Endothelial cell of umbilical vein (primary cell): ENCODE data around the gene EDN2. TPM values are rescaled to one million over a fixed set of nuclear protein-coding genes. Genes with fewer than 3 reads are reported as not detected.

Experiments
- BruUV-seq: library from RNA; stranded (reverse); fragments of 400-500 nt; replicated peaks from 2 replicates; lab custom pipeline; 2021; lab: Mats Ljungman, UMichigan
- CTCF ChIA-PET: fragments of 300-600, 350-600 bp; sonication (Branson Sonifier 250); formaldehyde crosslinking; loops from one replicate; lab custom pipeline; 2021; ENCODE audit warnings: antibody characterized with exemption, inconsistent platforms; lab: Charles Lee
- POLR2A ChIA-PET: fragments of 300-600, 350-600 bp; sonication (Branson Sonifier 250); formaldehyde crosslinking; loops from one replicate; lab custom pipeline; 2021; ENCODE audit warnings: antibody characterized with exemption, inconsistent platforms; lab: Charles Lee
- DNase-seq: peaks from one replicate; pipeline ENCODE4 v3.0.0-alpha.2; 2011; ENCODE audit warnings: low read depth, low spot score
- FAIRE-seq: peaks from 2 replicates; lab custom pipeline; 2011; peaks lifted over from hg19 to GRCh38; lab: Jason Lieb, UNC
- H2AFZ ChIP-seq: 2 replicates; pipeline ENCODE4 v1.6.0; 2012; ENCODE audit warnings: low read depth, low read length, control low read depth, inconsistent platforms
- H3K27ac ChIP-seq: 2 replicates; pipeline ENCODE4 v1.5.1; 2011; ENCODE audit warnings: low read depth, mild to moderate bottlenecking, control low read depth, low read length, moderate library complexity; ENCODE audit not compliant: insufficient read depth
- H3K27me3 ChIP-seq, 2 experiments: 2 replicates each; pipeline versions ENCODE4 v1.6.0 to v1.6.1; 2011; ENCODE audit warnings: low read length in 2 of 2, mixed read lengths in 1 of 2; ENCODE audit not compliant: control insufficient read depth in 2 of 2, insufficient read depth in 2 of 2
- H3K36me3 ChIP-seq, 2 experiments: 2 replicates in 1 of 2; 3 replicates in 1 of 2; pipeline ENCODE4 v1.5.1; 2011; ENCODE audit warnings: low read length in 2 of 2, mild to moderate bottlenecking in 1 of 2, moderate library complexity in 1 of 2; ENCODE audit not compliant: control insufficient read depth in 2 of 2, insufficient read depth in 2 of 2; ENCODE audit errors: extremely low read depth in 1 of 2
- H3K4me1 ChIP-seq: 3 replicates; pipeline ENCODE4 v1.5.1; 2011; ENCODE audit warnings: mild to moderate bottlenecking, low read length; ENCODE audit not compliant: control insufficient read depth, insufficient read depth; ENCODE audit errors: extremely low read depth
- H3K4me2 ChIP-seq: 2 replicates; pipeline ENCODE4 v1.6.1; 2011; ENCODE audit warnings: low read length, control low read depth, mixed read lengths; ENCODE audit not compliant: insufficient read depth
- H3K4me3 ChIP-seq, 3 experiments: fragments of 200-600 bp in 1 of 3; sonication (generic), shearing (Covaris generic) in 1 of 3; replicated peaks in 1 of 3; 2 replicates each; pipeline ENCODE4 v1.5.1; 2011 to 2016; ENCODE audit warnings: control low read depth in 3 of 3, low read length in 3 of 3, mild to moderate bottlenecking in 2 of 3, inconsistent platforms in 1 of 3, low read depth in 1 of 3, moderate library complexity in 1 of 3; ENCODE audit not compliant: insufficient read depth in 1 of 3
- H3K79me2 ChIP-seq: 2 replicates; pipeline ENCODE4 v1.6.0; 2012; ENCODE audit warnings: low read length, inconsistent platforms; ENCODE audit not compliant: control insufficient read depth, insufficient read depth
- H3K9ac ChIP-seq: replicated peaks from 2 replicates; pipeline ENCODE3; 2011; ENCODE audit warnings: low read length, control low read depth; ENCODE audit not compliant: insufficient read depth; ENCODE audit errors: extremely low read depth
- H3K9me1 ChIP-seq: replicated peaks from 3 replicates; pipeline ENCODE4 v1.6.0; 2011; ENCODE audit warnings: mild to moderate bottlenecking, low read length; ENCODE audit not compliant: control insufficient read depth, insufficient read depth; ENCODE audit errors: extremely low read depth
- H3K9me3 ChIP-seq: replicated peaks from 2 replicates; pipeline ENCODE4 v1.5.1; 2012; ENCODE audit warnings: low read length, inconsistent platforms; ENCODE audit not compliant: control insufficient read depth, insufficient read depth
- H4K20me1 ChIP-seq: replicated peaks from 2 replicates; pipeline ENCODE3; 2011; ENCODE audit warnings: mild to moderate bottlenecking, low read length; ENCODE audit not compliant: control insufficient read depth, insufficient read depth; ENCODE audit errors: extremely low read depth
- CTCF ChIP-seq, 2 donors: IDR thresholded peaks; 1 replicate in 1 of 2; 2 replicates in 1 of 2; pipeline ENCODE4 v1.5.1; 2011; ENCODE audit warnings: low read length in 2 of 2, mild to moderate bottlenecking in 2 of 2, moderate library complexity in 2 of 2, control low read depth in 1 of 2, inconsistent platforms in 1 of 2, low read depth in 1 of 2; ENCODE audit not compliant: insufficient read depth in 1 of 2; ENCODE audit errors: extremely low read depth in 1 of 2
- EZH2 ChIP-seq: IDR thresholded peaks from 2 replicates; pipeline ENCODE4 v1.6.1; 2012; ENCODE audit warnings: borderline replicate concordance, low read depth, mild to moderate bottlenecking, moderate library complexity, low read length, inconsistent platforms; ENCODE audit not compliant: severe bottlenecking
- FOS ChIP-seq: IDR thresholded peaks from 2 replicates; pipeline ENCODE4 v1.6.1; 2011; ENCODE audit warnings: mild to moderate bottlenecking, low read length, moderate library complexity, borderline replicate concordance; ENCODE audit not compliant: insufficient read depth
- GATA2 ChIP-seq: IDR thresholded peaks from 2 replicates; pipeline ENCODE4 v1.7.0; 2011; ENCODE audit warnings: low read depth, mild to moderate bottlenecking, moderate library complexity, mixed read lengths, low read length; ENCODE audit not compliant: insufficient read length, insufficient read depth
- JUN ChIP-seq: IDR thresholded peaks from 2 replicates; pipeline ENCODE4 v1.6.1; 2011; ENCODE audit warnings: borderline replicate concordance, low read depth; ENCODE audit not compliant: insufficient read length, insufficient read depth
- MAX ChIP-seq: IDR thresholded peaks from 2 replicates; pipeline ENCODE4 v1.6.1; 2011; ENCODE audit not compliant: insufficient read depth, insufficient read length
- MYC ChIP-seq: IDR thresholded peaks from one replicate; pipeline ENCODE4 v1.6.1; 2011; ENCODE audit warnings: mild to moderate bottlenecking, low read depth, low read length
- POLR2A ChIP-seq: IDR thresholded peaks from 2 replicates; pipeline ENCODE4 v1.6.1; 2012; ENCODE audit warnings: low read depth, mild to moderate bottlenecking, control low read depth, low read length
- POLR2AphosphoS5 ChIP-seq: IDR thresholded peaks from 2 replicates; pipeline ENCODE4 v1.6.1; 2012; ENCODE audit warnings: low read depth, mild to moderate bottlenecking, control low read depth, low read length, moderate library complexity; ENCODE audit not compliant: insufficient read depth
- dilution Hi-C: fragments of 300-500 bp; cut with MboI; formaldehyde crosslinking; loops from one replicate; pipeline ENCODE4 v1.15.0; 2019; ENCODE audit warnings: low sequenced_read_pairs; ENCODE audit not compliant: extremely low pct_ligation_motif_present
- intact Hi-C: fragments of 100-400 bp; cut with micrococcal nuclease; formaldehyde crosslinking; loops from one replicate; pipeline ENCODE4 v1.10.0; 2022
- polyA plus RNA-seq, 4 experiments: library from polyadenylated mRNA; depleted of rRNA in 3 of 4; stranded (reverse) in 3 of 4; unstranded in 1 of 4; fragments of >200 nt; gene quantifications; 2 replicates each; pipeline versions ENCODE4 v1.2.1 to v1.2.3, GENCODE V29; 2011 to 2012; ENCODE audit warnings: missing spikeins in 1 of 4
- total RNA-seq: library from RNA; stranded (reverse); gene quantifications from 2 replicates; pipeline ENCODE4 v1.2.3, GENCODE V29; 2021

EDN2 gene
- total and polyA plus RNA-seq, 2 donors (not counting 3 experiments of a cell fraction or from before 2014, with no cell fraction given): not detected

- dilution Hi-C loops (no loop called here), intact Hi-C loops (no loop called here)
- Histone ChIP-seq H3K27ac (no peak overlapping the region), H3K4me1 (no peaks in the 10 kb centered on the region), H3K9me1 (no peaks in the 10 kb centered on the region), H2AFZ (no peak overlapping the region), H3K4me2 (no peak overlapping the region), H3K9me3 (no peaks in the 10 kb centered on the region), H3K79me2 (no peaks in the 10 kb centered on the region), H3K36me3 (no peaks in the 10 kb centered on the region), H3K4me3 (no peak overlapping the region), H3K27me3 (no peaks in the 10 kb centered on the region), H3K9ac (no peak overlapping the region), H4K20me1 (no peaks in the 10 kb centered on the region)
- DNase-seq (no peak), FAIRE-seq (no peak)
- TF ChIP-seq POLR2A (no peak), MYC (no peak), JUN (no peak), EZH2 (no peak), GATA2 (no peak), CTCF (IDR thresholded peaks at IDR 0.05; ENCODE audit: extremely low read depth in 1 of 2, insufficient read depth in 1 of 2, low read depth in 1 of 2, low read length in 2 of 2) (no peak), FOS (no peak), MAX (no peak), POLR2AphosphoS5 (no peak)
- CTCF ChIA-PET: interaction anchor here (1.3 kb wide), 2 partner anchors 10 to 25 kb away, joined by 3 read pairs; partner anchors contain the start of gene EDN2
- BruUV-seq: no TSS peak
- POLR2A ChIA-PET: no interaction called here
Measured at GRCh38 chr1:41509270-41509671, 24.8 kb upstream of the EDN2 start.
